GM18907 (cell line): ENCODE results near the gene TPSG1.

Source experiments
- ATAC-seq: cut with Tn5 transposase; IDR thresholded peaks from one replicate; pipeline ENCODE4 v1.9.1; 2021; ENCODE audit warnings: mild to moderate bottlenecking, moderate library complexity; ENCODE audit not compliant: unreplicated experiment

The TPSG1 gene

GRCh38 chr16:1217526-1217925, 7.5 kb downstream of the TPSG1 start:
- no peak for ATAC-seq

DNA sequence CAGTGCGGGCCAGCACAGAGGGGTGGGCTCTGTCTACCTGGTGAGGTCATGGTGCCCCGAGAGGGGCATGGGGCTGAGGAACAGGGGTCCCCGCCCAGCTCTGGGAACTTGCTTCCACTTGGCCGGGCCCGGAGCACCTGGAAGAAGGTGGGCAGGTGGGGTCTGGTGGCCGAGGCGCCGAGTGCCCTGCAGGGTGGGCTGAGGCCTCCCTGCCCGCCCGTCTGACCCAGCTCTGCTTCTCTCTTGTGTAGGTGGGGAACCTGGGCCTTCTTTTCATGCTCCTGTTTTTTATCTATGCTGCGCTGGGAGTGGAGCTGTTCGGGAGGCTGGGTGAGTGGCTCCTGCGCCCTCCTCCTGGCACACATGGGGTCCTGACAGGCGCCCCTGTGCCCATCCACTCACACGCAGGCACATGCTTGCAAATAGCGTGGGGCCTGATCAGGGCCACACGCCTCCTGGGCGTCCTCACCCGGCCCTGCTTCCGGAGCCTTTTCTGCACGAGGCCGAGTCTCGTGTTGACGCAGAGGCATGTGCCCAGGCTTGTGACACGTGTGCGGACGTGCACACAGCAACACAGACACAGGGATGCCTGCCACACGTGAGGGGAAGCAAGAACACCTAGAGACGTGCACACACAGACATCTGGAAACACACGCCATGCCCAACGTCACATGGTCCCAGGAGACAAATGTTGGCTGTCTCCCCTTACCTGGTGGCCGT, 8.2 kb downstream of the TPSG1 start:
- no peak for ATAC-seq

DNA sequence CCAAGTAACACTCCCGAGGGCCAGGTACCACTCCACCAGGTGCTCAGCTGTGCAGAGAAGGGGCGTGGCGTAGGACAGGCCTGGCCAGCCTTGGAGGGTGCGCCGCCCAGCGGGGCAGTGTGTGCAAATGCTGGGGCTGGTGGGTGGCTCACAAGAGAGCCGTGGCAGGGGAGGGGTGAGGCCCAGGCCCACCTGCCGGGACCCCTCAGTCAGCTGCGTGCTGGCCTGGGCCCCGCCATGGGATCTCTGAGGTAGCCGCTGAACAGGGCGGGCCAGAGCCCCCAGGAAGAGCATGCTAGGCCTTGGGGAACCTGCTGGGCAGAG, 8.8 kb downstream of the TPSG1 start:
- no peak for ATAC-seq

GRCh38 chr16:1215574-1216295, 9.3 kb downstream of the TPSG1 start:
- no peak for ATAC-seq

- ATAC-seq = no peak
Observed at GRCh38 chr16:1214719-1215118, 10.3 kb downstream of the TPSG1 start.

DNA sequence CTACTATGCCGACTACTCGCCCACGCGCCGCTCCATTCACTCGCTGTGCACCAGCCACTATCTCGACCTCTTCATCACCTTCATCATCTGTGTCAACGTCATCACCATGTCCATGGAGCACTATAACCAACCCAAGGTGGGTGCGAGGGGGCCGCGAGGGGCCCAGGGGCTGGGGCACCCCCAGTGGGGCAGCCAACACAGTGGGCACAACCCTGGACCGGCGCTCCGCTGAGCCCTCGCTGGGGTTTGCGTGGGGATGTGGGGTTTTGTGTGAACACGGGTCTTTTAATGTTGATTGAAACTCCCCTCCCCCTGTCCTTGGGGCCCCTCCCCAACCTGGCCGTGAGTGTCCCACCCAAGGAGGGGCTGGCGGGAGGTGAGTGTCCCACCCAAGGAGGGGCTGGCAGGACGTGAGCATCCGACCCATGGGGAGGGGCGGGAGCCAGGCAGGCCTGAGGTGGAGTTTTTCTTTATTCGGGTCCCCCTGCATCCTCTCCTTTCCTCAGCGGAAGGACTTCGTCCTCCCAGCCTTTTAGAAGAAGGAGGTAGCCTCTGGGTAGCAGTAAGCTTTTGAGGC, 11.2 kb downstream of the TPSG1 start:
- ATAC-seq = no peak

DNA sequence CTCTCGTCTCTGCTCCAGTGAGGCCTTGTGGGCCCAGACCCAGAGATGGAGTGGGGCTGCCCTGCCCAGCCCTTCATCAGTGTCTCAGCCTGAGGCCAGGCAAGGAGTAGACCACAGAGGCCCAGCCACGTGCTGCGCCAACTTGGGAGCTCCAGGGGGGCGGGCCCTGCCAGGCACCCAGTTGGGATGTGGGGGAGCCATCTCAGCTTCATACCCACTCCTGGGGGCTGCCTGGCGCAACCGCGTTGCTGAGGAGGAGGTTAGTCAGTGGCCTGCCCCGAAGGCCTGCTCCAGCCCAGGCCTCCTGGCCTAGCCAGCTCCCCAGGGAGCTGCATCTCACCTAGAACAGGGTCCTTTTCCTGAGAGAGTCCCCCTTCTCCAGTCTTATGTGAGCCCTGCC, 11.8 kb downstream of the TPSG1 start:
- ATAC-seq = no peak

- no peak for ATAC-seq
Observed at GRCh38 chr16:1212616-1213194, 12.4 kb downstream of the TPSG1 start.

DNA sequence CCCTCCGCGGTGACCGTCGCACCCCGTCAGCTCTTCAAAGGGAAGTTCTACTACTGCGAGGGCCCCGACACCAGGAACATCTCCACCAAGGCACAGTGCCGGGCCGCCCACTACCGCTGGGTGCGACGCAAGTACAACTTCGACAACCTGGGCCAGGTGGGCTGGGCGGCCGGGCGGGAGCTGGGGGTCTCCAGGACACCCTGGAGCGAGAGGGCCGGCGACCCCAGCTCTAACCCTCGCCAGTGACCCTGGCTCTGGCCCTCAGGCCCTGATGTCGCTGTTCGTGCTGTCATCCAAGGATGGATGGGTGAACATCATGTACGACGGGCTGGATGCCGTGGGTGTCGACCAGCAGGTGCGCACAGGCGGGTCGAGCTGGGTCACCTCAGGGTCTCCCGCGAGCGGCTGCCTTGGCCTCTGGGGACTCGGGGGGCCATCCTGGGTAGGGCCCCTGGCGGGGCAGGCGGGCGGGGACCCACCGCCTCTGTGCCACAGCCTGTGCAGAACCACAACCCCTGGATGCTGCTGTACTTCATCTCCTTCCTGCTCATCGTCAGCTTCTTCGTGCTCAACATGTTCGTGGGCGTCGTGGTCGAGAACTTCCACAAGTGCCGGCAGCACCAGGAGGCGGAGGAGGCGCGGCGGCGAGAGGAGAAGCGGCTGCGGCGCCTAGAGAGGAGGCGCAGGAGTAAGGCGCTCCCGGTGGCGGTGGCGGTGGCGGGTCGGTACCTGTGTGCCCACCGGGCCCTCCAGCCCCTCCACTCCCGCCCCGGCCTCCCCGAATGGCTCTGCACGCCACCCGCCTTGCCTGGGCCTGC, 13.4 kb downstream of the TPSG1 start:
- no peak for ATAC-seq

GRCh38 chr16:1210461-1210860, 14.6 kb downstream of the TPSG1 start:
- ATAC-seq = no peak

GRCh38 chr16:1209081-1209480, 16.0 kb downstream of the TPSG1 start:
- ATAC-seq = no peak

DNA sequence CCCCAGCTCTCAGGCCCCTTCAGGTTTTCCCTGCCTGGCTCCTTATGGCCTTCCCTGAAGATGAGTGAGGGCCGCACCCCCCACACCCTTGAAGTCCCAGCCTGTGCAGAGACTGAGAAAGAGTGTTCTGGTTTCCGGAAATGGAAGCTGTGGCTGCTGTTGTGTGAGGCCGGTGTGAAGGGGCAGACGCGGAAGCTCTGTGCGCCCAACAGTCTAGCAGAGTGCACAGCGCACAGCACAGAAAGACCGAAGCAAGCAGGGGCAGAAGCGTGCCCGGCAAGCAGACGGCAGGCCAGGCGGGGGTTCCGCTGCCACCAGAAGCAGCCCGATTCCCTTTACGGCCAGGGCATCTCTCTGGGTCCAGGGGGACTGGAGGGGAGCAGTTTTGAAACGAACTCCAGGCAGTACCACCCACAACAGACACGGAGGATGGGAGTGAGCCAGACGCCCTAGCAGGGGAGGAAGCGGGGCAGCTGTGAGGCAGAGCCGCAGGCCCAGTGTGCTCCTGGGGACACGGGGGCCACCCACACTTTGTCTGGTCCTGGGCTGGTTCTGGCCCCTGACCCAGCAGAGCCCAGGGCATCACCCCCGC, 16.7 kb downstream of the TPSG1 start:
- ATAC-seq = no peak

- no peak for ATAC-seq
Observed at GRCh38 chr16:1206786-1207185, 18.3 kb downstream of the TPSG1 start.

- ATAC-seq = no peak
Observed at GRCh38 chr16:1206326-1206725, 18.7 kb downstream of the TPSG1 start.

- ATAC-seq = no peak
Observed at GRCh38 chr16:1204933-1205332, 20.1 kb downstream of the TPSG1 start.

GRCh38 chr16:1202274-1202673, 22.8 kb downstream of the TPSG1 start:
- no peak for ATAC-seq

- ATAC-seq = no peak
Observed at GRCh38 chr16:1201444-1201843, 23.6 kb downstream of the TPSG1 start.

GRCh38 chr16:1200014-1200627, 24.9 kb downstream of the TPSG1 start:
- ATAC-seq = no peak

DNA sequence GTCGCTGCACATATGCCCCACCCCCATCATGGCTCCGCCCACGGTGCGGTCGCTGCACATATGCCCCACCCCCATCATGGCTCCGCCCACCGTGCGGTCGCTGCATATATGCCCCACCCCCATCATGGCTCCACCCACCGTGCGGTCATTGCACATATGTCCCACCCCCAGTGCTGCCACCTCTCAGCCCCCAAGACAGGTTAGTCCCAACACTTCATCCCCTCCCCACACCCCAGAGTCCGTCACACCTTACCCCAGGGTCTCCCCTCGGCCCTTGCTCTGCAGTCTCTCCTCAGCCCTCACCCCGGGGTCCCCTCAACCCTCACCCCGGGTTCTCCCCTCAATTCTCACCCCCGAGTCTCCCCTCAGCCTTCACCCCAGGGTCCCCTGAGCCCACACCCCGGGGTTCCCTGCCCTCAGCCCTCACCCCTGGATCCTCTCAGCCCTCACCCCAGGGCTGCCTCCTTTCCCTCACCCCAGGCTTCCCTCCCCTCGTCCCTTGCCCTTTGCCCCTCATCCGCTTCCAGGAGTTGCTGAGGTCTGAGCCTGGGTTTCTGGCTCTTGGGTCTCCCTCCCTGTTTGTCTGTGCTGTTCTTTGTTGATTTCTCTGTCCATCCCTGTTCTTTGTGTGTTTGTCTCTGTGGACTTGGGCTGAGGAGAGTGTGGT, 25.6 kb downstream of the TPSG1 start:
- ATAC-seq = no peak
